H9 (cell line): ENCODE results near the gene WAPL. TPM values are rescaled to one million over a fixed set of nuclear protein-coding genes. Genes with fewer than 3 reads are reported as not detected.

Experiments used
- DNase-seq: peaks from one replicate; pipeline ENCODE4 v3.0.0-alpha.2; 2017
- H2AFZ ChIP-seq: one replicate; pipeline ENCODE4 v1.6.1; 2013; ENCODE audit warnings: mild to moderate bottlenecking, low read length, control low read depth, moderate library complexity
- H2AK5ac ChIP-seq: 2 replicates; pipeline ENCODE4 v1.6.1; 2013; ENCODE audit warnings: low read length, control low read depth, mixed read lengths; ENCODE audit not compliant: insufficient read length
- H2BK120ac ChIP-seq: one replicate; pipeline ENCODE4 v1.6.1; 2013; ENCODE audit warnings: low read depth, mild to moderate bottlenecking, low read length, control low read depth, inconsistent platforms; ENCODE audit not compliant: poor library complexity, severe bottlenecking
- H2BK12ac ChIP-seq: 2 replicates; pipeline ENCODE4 v1.6.1; 2013; ENCODE audit warnings: low read length, control low read depth, mixed read lengths, low read depth; ENCODE audit not compliant: insufficient read length
- H2BK15ac ChIP-seq: 2 replicates; pipeline ENCODE4 v1.6.1; 2013; ENCODE audit warnings: low read depth, low read length, control low read depth
- H2BK20ac ChIP-seq: one replicate; pipeline ENCODE4 v1.6.1; 2013; ENCODE audit warnings: low read depth, mild to moderate bottlenecking, low read length, control low read depth, inconsistent platforms; ENCODE audit not compliant: poor library complexity, severe bottlenecking
- H2BK5ac ChIP-seq: 2 replicates; pipeline ENCODE4 v1.6.1; 2013; ENCODE audit warnings: low read length, control low read depth, mixed read lengths; ENCODE audit not compliant: insufficient read length
- H3K14ac ChIP-seq: 2 replicates; pipeline ENCODE4 v1.6.1; 2013; ENCODE audit warnings: low read length, control low read depth; ENCODE audit not compliant: insufficient read depth
- H3K18ac ChIP-seq: 2 replicates; pipeline ENCODE4 v1.6.1; 2013; ENCODE audit warnings: low read depth, mild to moderate bottlenecking, mixed read lengths, low read length, control low read depth; ENCODE audit not compliant: insufficient read length
- H3K23ac ChIP-seq: 2 replicates; pipeline ENCODE4 v1.6.1; 2013; ENCODE audit warnings: low read length, control low read depth, mixed read lengths, low read depth; ENCODE audit not compliant: insufficient read length
- H3K23me2 ChIP-seq: 2 replicates; pipeline ENCODE4 v1.6.1; 2013; ENCODE audit warnings: low read depth, mild to moderate bottlenecking, mixed read lengths, low read length, control low read depth; ENCODE audit not compliant: insufficient read length, poor library complexity, severe bottlenecking
- H3K27ac ChIP-seq: 2 replicates; pipeline ENCODE4 v1.5.1; 2013; ENCODE audit warnings: low read length, control low read depth, mixed read lengths, low read depth; ENCODE audit not compliant: insufficient read length
- H3K27me3 ChIP-seq: 2 replicates; pipeline ENCODE4 v1.6.1; 2013; ENCODE audit warnings: low read length, control low read depth, inconsistent platforms; ENCODE audit not compliant: insufficient read depth
- H3K4ac ChIP-seq: 2 replicates; pipeline ENCODE4 v1.6.1; 2013; ENCODE audit warnings: low read depth, mild to moderate bottlenecking, control low read depth, inconsistent platforms, low read length, moderate library complexity
- H3K4me1 ChIP-seq: 2 replicates; pipeline ENCODE4 v1.6.1; 2013; ENCODE audit warnings: low read length, control low read depth, inconsistent platforms; ENCODE audit not compliant: insufficient read depth
- H3K4me2 ChIP-seq: 2 replicates; pipeline ENCODE4 v1.6.1; 2013; ENCODE audit warnings: low read length, control low read depth, mixed read lengths; ENCODE audit not compliant: insufficient read length, insufficient read depth
- H3K56ac ChIP-seq: 2 replicates; pipeline ENCODE4 v1.6.1; 2013; ENCODE audit warnings: low read depth, mild to moderate bottlenecking, mixed read lengths, low read length, control low read depth; ENCODE audit not compliant: insufficient read length
- H3K79me1 ChIP-seq: 2 replicates; pipeline ENCODE4 v1.6.1; 2013; ENCODE audit warnings: low read depth, mild to moderate bottlenecking, moderate library complexity, low read length, control low read depth, inconsistent platforms; ENCODE audit not compliant: insufficient read depth, poor library complexity, severe bottlenecking
- H3K79me2 ChIP-seq: 2 replicates; pipeline ENCODE4 v1.6.1; 2013; ENCODE audit warnings: low read length, control low read depth, inconsistent platforms; ENCODE audit not compliant: insufficient read depth
- H3K9ac ChIP-seq: 2 replicates; pipeline ENCODE4 v1.6.1; 2013; ENCODE audit warnings: low read length, control low read depth, mixed read lengths; ENCODE audit not compliant: insufficient read length; ENCODE audit errors: extremely low read depth
- H3K9me3 ChIP-seq: one replicate; pipeline ENCODE4 v1.6.1; 2013; ENCODE audit warnings: low read depth, low read length, inconsistent platforms; ENCODE audit not compliant: control insufficient read depth
- H3T11ph ChIP-seq: one replicate; pipeline ENCODE4 v1.6.1; 2013; ENCODE audit warnings: mild to moderate bottlenecking, low read length, control low read depth, inconsistent platforms
- H4K20me1 ChIP-seq: one replicate; pipeline ENCODE4 v1.6.1; 2013; ENCODE audit not compliant: control insufficient read depth, insufficient read length, insufficient read depth
- H4K5ac ChIP-seq: 2 replicates; pipeline ENCODE4 v1.6.1; 2013; ENCODE audit warnings: low read depth, mild to moderate bottlenecking, mixed read lengths, low read length, control low read depth; ENCODE audit not compliant: insufficient read length
- H4K8ac ChIP-seq: replicated peaks from 2 replicates; pipeline ENCODE4 v1.6.1; 2013; ENCODE audit warnings: low read length, control low read depth, mixed read lengths, low read depth; ENCODE audit not compliant: insufficient read length
- H4K91ac ChIP-seq: 2 replicates; pipeline ENCODE4 v1.6.1; 2013; ENCODE audit warnings: low read depth, mild to moderate bottlenecking, moderate library complexity, mixed read lengths, low read length, control low read depth; ENCODE audit not compliant: insufficient read length
- H3K27ac Mint-ChIP-seq, 3 experiments: 2 replicates in 2 of 3; 3 replicates in 1 of 3; pipeline ENCODE4 v1.8.0; 2020 to 2021; ENCODE audit warnings: mixed read lengths in 3 of 3, mild to moderate bottlenecking in 1 of 3, moderate library complexity in 1 of 3
- H3K27me3 Mint-ChIP-seq: 2 replicates; pipeline ENCODE4 v1.8.0; 2021; ENCODE audit warnings: low read depth, mild to moderate bottlenecking, moderate library complexity, mixed read lengths
- H3K36me3 Mint-ChIP-seq, 3 experiments: 2 replicates in 2 of 3; 3 replicates in 1 of 3; pipeline ENCODE4 v1.8.0; 2020 to 2021; ENCODE audit warnings: low read depth in 3 of 3, mixed read lengths in 3 of 3; ENCODE audit not compliant: insufficient read depth in 1 of 3
- H3K4me1 Mint-ChIP-seq, 2 experiments: 2 replicates each; pipeline ENCODE4 v1.8.0; 2020; ENCODE audit warnings: mixed read lengths in 2 of 2
- H3K4me3 Mint-ChIP-seq, 2 experiments: 2 replicates in 1 of 2; 3 replicates in 1 of 2; pipeline ENCODE4 v1.8.0; 2020 to 2021; ENCODE audit warnings: mild to moderate bottlenecking in 2 of 2, mixed read lengths in 2 of 2, moderate library complexity in 1 of 2
- H3K9me3 Mint-ChIP-seq, 2 experiments: 2 replicates in 1 of 2; 3 replicates in 1 of 2; pipeline ENCODE4 v1.8.0; 2020; ENCODE audit warnings: mild to moderate bottlenecking in 2 of 2, mixed read lengths in 2 of 2, moderate library complexity in 1 of 2
- CTCF ChIP-seq: fragments of 200-600 bp; sonication (generic); conservative IDR thresholded peaks from 3 replicates; pipeline ENCODE4 v1.8.0; 2021; ENCODE audit warnings: antibody characterized with exemption, mild to moderate bottlenecking
- WGBS: extraction: QIAGEN DNeasy Blood & Tissue Kit; methylation state at CpG from one replicate; pipeline ENCODE4 v1.1.7; 2013; ENCODE audit warnings: missing lambda C conversion rate, low lambda C conversion rate, mixed read lengths; ENCODE audit not compliant: insufficient read length; ENCODE audit errors: extremely low coverage; 5-methylcytosine and 5-hydroxymethylcytosine counted together
- total RNA-seq: library from RNA; stranded (reverse); gene quantifications from 2 replicates; pipeline ENCODE4 v1.2.1, GENCODE V29; 2021

The WAPL gene
- total RNA-seq, 1 experiment from 2014 or later: 61.4 TPM

- H3K27ac Mint-ChIP-seq: no peak overlapping the region
- Histone ChIP-seq H2BK15ac (no peak overlapping the region), H3K27me3 (no peaks in the 10 kb centered on the region), H3K18ac (no peak overlapping the region), H2BK5ac (no peak overlapping the region), H3K4ac (no peak overlapping the region), H3K23ac (no peak overlapping the region), H3K14ac (no peak overlapping the region), H2AFZ (no peak overlapping the region), H3K79me1 (no peaks in the 10 kb centered on the region), H4K91ac (no peak overlapping the region), H3T11ph (no peak overlapping the region), H2BK20ac (no peak overlapping the region), H3K9me3 (no peaks in the 10 kb centered on the region), H3K4me1 (no peaks in the 10 kb centered on the region), H3K9ac (no peak overlapping the region), H4K5ac (no peak overlapping the region), H3K56ac (no peak overlapping the region), H3K4me2 (no peak overlapping the region), H2BK12ac (no peak overlapping the region), H3K27ac (no peak overlapping the region), H2AK5ac (no peak overlapping the region), H4K20me1 (no peaks in the 10 kb centered on the region), H2BK120ac (no peak overlapping the region), H3K79me2 (no peaks in the 10 kb centered on the region), H4K8ac (no peak overlapping the region), H3K23me2 (no peaks in the 10 kb centered on the region)
- no peaks in the 10 kb centered on the region; the same call in 1 of the 2 replicates for H3K27me3 Mint-ChIP-seq
- H3K9me3 Mint-ChIP-seq: peaks cover 0 to 2% of the 10 kb centered on the region in 2 experiments; a peak in 2 of 5 replicates
- TF ChIP-seq CTCF: no peak
- peaks cover 4 to 7% of the 10 kb centered on the region in 2 experiments for H3K4me1 Mint-ChIP-seq
- WGBS: no CpG with 5 or more reads among the region's 6 CpGs
- DNase-seq: no peak
- H3K36me3 Mint-ChIP-seq: no peaks in the 10 kb centered on the region
- no peak overlapping the region for H3K4me3 Mint-ChIP-seq
Measured at GRCh38 chr10:86413046-86413728, 108.4 kb downstream of the WAPL start.
